GM21390 (cell line): Measurements from ENCODE around the gene PIP5K1C.
"Not testable (repeated sequence)": the region's sequence is repeated elsewhere in the genome, so short reads cannot be mapped to it uniquely, and the experiment has no call there.

Source experiments
- ATAC-seq: cut with Tn5 transposase; IDR thresholded peaks from one replicate; pipeline ENCODE4 v1.9.1; 2021; ENCODE audit not compliant: unreplicated experiment

The PIP5K1C gene

GRCh38 chr19:3679581-3679980 lies 20.7 kb downstream of the PIP5K1C start:
- no peak for ATAC-seq

GRCh38 chr19:3679138-3679537 lies 21.1 kb downstream of the PIP5K1C start:
- ATAC-seq: no peak

- no peak for ATAC-seq
These were observed 22.1 kb downstream of the PIP5K1C start for GRCh38 chr19:3678188-3678587.

GRCh38 chr19:3674784-3675543 lies 25.3 kb downstream of the PIP5K1C start:
- no peak for ATAC-seq

- ATAC-seq: no peak
These were observed 26.5 kb downstream of the PIP5K1C start for GRCh38 chr19:3673506-3674439.

- ATAC-seq: no peak
These were observed 27.3 kb downstream of the PIP5K1C start for GRCh38 chr19:3672993-3673392.

GRCh38 chr19:3672575-3672948 lies 27.7 kb downstream of the PIP5K1C start:
- no peak for ATAC-seq

GRCh38 chr19:3671680-3672574 lies 28.3 kb downstream of the PIP5K1C start:
- no peak for ATAC-seq

- no peak for ATAC-seq
These were observed 29.2 kb downstream of the PIP5K1C start for GRCh38 chr19:3670796-3671679.

GRCh38 chr19:3669947-3670795 lies 30.1 kb downstream of the PIP5K1C start:
- ATAC-seq: no peak

- ATAC-seq: no peak
These were observed 31.0 kb downstream of the PIP5K1C start for GRCh38 chr19:3669082-3669946.

- no peak for ATAC-seq
These were observed 31.8 kb downstream of the PIP5K1C start for GRCh38 chr19:3668331-3669081.

- ATAC-seq: no peak
These were observed 32.5 kb downstream of the PIP5K1C start for GRCh38 chr19:3667766-3668165.

GRCh38 chr19:3667037-3667638 lies 33.1 kb downstream of the PIP5K1C start:
- no peak for ATAC-seq

- not testable (repeated sequence) for ATAC-seq
These were observed 33.8 kb downstream of the PIP5K1C start for GRCh38 chr19:3666545-3666856.

- ATAC-seq: no peak
These were observed 34.4 kb downstream of the PIP5K1C start for GRCh38 chr19:3665681-3666544.
